SK-N-DZ (cell line): ENCODE measurements around the gene MRPL17.
A peak's percentile ranks its signal among the peaks of the same experiment; 100 is the strongest.
"Not testable (repeated sequence)": the region's sequence is repeated elsewhere in the genome, so short reads cannot be mapped to it uniquely, and the experiment has no call there.

Source experiments
- DNase-seq: peaks from one replicate; pipeline ENCODE4 v3.0.0-alpha.2; 2015; ENCODE audit warnings: low spot score

Gene MRPL17

DNA sequence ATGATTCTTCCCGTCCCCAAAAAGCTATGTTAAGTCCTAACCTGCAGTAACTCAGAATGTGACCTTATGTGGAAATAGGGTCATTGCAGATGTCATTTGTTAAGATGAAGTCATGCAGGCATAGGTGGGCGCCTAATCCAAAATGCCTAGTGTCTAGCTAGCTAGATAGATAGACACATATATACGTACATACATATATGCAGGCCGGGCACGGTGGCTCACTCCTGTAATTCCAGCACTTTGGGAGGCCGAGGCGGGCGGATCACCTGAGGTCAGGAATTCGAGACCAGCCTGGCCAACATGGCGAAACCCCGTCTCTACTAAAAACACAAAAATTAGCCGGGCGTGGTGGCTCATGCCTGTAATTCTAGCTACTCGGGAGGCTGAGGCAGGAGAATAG, 928 bp upstream of the MRPL17 start:
- DNase-seq = not testable (repeated sequence)

DNA sequence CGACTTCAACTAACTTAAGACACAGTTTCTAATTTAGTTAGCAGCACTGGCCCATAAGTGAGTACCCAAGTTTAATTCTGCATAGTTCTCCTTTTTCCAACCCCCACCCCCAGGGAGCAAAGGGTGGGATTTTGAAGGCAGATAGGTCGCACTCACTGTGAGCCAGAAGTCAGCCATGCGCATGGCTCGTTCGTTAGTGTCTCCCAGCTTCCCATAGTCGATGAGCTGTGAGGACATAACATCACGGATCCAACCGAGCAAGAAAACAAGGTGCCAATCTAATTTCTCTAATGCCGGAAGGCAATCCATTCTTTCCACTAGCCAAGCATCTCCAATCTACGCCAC, 577 bp downstream of the MRPL17 start:
- DNase-seq = no peak

- DNase-seq = no peak
Measured at GRCh38 chr11:6681949-6682348, 1.2 kb downstream of the MRPL17 start.

GRCh38 chr11:6681505-6681904, 1.6 kb downstream of the MRPL17 start:
- no peak for DNase-seq

DNA sequence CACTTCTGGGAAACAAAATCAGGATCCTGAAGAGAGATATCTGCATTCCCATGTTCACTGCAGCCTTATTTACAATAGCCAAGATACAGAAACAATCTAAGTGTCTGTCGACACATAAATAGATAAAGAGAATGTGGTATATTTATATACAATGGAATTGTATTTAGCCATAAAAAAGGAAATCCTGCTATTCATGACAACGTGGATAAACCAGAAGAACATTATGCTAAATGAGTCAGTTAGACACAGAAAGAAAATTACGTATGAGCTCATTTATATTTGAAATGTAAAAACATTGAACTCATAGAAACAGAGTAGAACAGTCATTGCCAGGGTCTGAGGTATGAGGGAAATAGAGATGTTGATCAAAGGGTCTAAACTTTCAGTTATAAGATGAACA, 6.1 kb downstream of the MRPL17 start:
- DNase-seq = no peak

DNA sequence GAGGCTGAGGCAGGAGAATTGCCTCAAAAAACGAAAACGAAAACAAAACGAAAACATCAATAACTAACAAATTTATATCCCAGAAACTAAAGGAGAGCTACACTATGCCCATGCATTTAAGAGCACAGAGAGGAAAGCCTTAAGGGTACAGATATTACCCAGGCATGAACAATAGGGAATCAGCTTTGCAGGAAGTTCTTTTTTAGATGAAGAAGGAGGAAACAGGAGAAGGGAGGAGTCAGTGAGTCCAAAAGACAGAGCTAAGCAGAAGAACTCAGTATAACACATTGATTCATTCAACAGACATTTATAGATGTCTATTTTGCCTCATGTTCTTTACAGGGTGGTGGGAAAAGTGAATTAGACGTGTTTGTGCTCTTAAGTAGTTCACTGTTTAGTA, 8.3 kb downstream of the MRPL17 start:
- no peak for DNase-seq

DNA sequence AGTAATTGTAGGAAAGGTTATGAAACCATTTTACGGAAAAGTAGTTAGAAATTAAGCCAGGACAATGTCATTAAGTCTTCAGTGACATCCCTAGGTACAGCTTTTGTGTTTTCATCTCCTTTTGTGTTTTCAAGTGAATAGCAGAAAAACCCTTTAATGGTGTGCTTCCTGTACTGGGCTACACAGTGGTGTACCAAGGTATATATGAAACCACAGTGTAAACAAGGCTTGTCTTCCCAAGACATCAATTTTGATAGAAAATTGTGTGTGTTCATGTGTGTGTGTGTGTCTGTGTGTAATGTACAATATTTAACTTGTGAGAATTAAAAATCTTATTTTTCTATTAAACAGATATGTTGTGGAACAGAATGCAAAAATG, 8.9 kb downstream of the MRPL17 start:
- DNase-seq = no peak

- DNase-seq = no peak
Measured at GRCh38 chr11:6673523-6674218, 9.5 kb downstream of the MRPL17 start.

- no peak for DNase-seq
Measured at GRCh38 chr11:6671991-6672390, 11.1 kb downstream of the MRPL17 start.

GRCh38 chr11:6670202-6670830, 12.8 kb downstream of the MRPL17 start:
- no peak for DNase-seq

GRCh38 chr11:6667733-6668374, 15.3 kb downstream of the MRPL17 start:
- DNase-seq = peak; percentile 41

DNA sequence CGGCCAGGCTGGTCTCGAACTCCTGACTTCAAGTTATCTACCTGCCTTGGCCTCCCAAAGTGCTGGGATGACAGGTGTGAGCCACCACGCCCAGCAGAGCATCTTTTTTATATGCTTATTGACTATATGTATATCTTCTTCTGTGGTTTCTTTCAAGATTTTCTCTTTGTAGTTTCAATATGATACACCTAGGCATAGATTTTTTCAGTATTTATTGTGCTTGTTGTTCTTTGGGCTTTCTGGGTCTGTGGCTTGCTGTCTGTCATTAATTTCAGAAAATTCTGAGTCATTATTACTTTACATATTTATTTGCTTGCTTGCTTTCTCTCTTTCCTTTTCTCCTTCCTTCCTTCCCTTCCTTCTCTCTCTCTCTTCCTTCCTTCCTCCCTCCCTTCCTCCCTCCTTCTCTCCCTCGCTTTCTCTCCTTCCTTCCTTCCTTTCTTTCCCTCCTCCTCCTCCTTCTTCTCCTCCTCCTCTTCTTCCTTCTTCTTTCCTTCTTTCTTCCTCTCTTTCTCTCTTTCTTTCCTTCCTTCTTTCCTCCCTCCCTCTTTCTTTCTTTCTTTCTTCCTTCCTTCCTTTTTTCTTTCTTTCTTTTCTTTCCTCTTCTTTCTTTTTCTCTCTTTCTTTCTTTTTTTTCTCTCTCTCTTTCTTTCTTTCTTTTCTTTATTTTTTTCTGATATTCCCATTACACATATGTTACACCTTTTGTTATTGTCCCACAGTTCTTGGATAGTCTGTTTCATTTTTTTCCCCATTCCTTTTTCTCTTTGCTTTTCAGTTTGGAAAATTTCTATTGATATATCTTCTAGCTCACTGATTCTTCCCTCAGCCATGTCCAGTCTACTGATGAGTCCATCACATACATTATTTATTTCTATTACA, 16.6 kb downstream of the MRPL17 start:
- no peak for DNase-seq

DNA sequence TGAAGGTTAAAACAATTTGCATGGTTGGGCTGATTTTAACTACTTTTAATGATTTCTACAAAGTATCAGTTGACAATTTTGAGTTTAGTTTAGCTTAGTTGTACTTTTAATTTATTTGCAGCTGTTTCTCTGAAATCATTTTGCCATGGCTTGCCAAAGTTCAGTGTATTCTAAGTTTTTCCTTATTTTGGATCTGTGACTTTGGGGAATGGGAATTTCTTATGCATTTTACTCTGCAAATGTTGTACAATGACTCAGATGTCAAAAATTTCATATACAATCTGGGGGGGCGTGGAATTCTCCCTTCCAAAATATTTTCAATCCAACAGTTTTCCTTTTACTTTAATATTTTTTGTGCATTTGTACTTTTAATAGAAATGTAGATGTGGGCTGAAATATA, 18.6 kb downstream of the MRPL17 start:
- DNase-seq = no peak

DNA sequence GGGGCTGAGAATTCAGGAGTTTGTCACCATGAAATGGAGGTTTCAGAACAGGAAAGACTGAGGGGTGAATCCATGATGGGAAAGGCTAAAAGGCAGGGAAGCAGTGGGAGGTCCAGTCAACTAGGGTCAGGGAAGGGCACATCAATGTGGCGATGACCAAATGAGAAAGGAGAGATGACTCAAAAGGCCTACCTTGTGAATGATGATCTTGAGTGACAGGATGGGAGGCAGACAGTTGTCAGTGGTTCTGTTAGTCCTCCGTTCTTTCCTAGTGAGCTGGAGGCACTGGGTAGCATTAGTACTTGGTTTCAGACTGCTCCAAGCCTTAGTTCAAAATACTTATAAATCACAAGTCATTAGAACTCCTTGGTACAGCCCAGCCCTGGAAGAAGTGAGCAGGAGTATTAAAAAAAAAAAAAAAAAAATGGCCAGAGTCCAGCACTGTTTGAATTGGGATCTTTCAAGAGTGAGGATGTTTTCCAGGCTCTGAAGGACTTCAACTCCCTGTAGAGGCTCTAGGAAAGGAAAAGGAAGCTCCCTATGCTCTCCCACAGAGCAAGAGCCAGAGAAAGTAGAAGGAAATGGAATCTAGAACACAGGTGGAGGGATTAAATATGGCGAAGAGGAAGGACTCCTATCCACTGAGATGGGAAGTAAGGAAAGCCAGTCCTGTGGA, 19.2 kb downstream of the MRPL17 start:
- no peak for DNase-seq

- DNase-seq = no peak
Measured at GRCh38 chr11:6660712-6661111, 22.4 kb downstream of the MRPL17 start.

- no peak for DNase-seq
Measured at GRCh38 chr11:6658647-6659046, 24.5 kb downstream of the MRPL17 start.

- DNase-seq = no peak
Measured at GRCh38 chr11:6657346-6657745, 25.8 kb downstream of the MRPL17 start.

- DNase-seq = no peak
Measured at GRCh38 chr11:6656936-6657335, 26.2 kb downstream of the MRPL17 start.

DNA sequence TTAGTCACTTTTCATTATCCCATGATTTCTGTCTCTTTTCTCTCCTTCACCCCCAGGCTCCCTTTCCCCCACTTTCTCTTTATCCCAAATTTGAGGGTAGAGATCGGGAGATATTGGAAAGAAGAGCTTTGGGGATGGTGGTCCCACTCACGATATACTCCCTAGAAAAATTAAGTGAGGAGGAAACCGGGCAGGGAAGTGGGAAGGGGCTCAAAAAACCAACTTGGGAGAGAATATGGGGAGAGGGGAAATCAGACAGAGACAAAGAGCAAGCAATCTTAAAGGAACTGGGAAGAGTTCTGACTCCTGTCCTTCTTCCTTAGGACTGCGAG, 26.6 kb downstream of the MRPL17 start:
- DNase-seq = no peak

DNA sequence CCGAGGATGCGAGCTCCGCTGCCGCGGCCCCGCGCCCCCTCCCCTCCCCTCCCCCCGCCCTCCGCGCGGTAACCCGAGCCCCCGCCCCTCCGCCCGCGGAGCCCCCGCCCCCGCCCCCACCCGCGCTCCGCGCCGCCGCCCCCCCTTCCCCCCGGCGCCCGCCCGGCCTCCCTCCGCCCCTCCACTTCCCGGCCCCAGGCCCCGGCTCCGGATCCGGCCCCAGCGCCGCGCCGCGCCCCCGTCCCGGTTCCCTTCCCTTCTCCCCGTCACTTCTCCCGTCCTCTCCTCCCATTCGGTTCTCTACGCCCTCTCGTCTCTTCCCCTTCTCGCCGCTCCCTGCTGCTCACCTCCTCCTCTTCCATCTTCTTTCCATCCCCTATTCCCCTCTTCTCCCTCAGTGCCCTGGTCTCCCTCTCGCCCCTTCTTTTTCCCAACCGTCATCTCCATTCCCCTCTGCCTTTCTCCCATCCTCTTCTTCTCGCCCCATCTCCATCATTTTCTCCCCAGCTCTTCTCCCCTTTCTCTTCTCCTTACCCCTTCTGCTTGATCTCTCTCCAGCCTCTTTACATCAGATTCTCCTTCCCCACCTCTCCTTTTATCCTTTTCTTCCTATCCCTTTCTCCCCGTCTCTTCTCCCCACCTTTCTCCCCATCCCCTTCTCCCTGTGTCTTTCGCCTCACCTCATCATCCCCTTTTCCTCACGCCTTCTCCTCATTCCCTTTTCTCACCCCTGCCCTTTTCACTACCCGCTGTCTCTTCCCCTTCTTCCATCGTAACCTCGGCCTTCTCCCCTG, 27.2 kb downstream of the MRPL17 start, which contains the start of gene DCHS1:
DCHS1 (minus strand) TSS at position 20 of the 794 bp plus-strand sequence. CDS start 14,196 bp downstream, outside the sequence.
- DNase-seq = peak; percentile 49
